NCI-H446 (cell line): ENCODE results near the gene TMEM95.

Experiments
- DNase-seq, 2 experiments: peaks; one replicate each; lab custom pipeline; 2025; lab: John Stamatoyannopoulos, UW

The TMEM95 gene

GRCh38 chr17:7355053-7355452, at the start of gene TMEM95:
Gene TMEM95, plus strand, starts transcription at chr17:7355156. Its CDS starts 49 bp downstream, at chr17:7355205.
- DNase-seq: peak in 1 of 2 experiments; percentile 44

DNA sequence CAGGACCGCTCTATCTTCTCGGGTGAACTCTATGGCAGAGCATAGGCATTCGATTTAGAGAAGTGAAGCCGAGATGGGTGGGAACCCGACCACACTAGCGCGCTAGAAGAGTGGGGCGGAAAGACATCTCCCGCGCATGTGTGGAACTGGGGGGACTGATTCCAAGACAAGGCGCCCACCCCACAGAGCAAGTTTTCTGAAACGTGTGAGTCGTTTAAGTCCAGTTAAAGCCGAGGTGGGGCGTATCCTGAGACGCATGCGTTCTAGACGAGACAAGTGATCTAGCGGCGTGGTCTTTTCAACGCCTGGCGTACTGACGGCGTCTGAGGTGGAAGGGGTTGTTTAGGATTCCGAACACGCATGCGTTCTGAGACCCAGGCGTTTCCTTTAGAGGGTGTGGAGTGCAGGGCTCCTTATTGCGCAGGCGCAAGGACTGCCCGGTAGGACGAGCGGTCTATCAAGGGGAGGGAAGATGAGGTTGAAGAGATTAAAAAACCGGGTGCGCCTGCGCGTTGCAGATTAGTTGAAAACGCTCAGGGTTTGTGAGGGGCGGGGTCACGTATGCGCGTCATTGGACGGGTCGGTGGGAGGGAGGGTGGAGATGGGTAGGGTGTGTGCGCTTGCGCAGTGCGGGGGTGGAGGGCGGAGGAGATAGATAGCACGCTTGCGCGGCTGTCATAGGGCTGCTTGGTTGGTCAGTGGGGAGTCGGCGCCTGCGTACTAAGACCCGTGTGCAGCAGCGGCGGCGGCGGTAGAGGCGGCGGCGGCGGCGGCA, 47.9 kb upstream of the TMEM95 start, which contains the start of gene EIF5A:
TSS of gene EIF5A (plus strand) at position 718 of the 775 bp plus-strand sequence. CDS start 2,008 bp downstream, outside the sequence.
- DNase-seq: peak; percentile 99 to 100

- DNase-seq: peak in 1 of 2 experiments; percentile 57
These were observed 47.0 kb upstream of the TMEM95 start for GRCh38 chr17:7307686-7308624.

- DNase-seq: peak; percentile 42 to 70
These were observed 46.1 kb upstream of the TMEM95 start for GRCh38 chr17:7308625-7309433.

DNA sequence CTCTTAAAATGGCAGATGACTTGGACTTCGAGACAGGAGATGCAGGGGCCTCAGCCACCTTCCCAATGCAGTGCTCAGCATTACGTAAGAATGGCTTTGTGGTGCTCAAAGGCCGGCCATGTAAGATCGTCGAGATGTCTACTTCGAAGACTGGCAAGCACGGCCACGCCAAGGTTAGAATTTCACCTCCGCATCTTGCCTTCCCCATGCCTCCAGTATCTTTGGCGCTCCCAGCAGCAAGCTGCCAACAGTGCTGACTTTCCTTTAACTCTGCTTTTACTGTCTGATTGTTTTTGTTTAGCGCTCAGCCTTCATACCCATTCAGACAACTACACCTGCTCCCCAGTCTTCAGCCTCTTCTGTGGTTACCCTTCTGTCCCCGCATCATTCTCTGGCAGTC, 45.3 kb upstream of the TMEM95 start:
- DNase-seq: no peak

- DNase-seq: no peak
These were observed 43.7 kb upstream of the TMEM95 start for GRCh38 chr17:7311110-7311705.

GRCh38 chr17:7312432-7313087, 42.4 kb upstream of the TMEM95 start:
- DNase-seq: no peak

DNA sequence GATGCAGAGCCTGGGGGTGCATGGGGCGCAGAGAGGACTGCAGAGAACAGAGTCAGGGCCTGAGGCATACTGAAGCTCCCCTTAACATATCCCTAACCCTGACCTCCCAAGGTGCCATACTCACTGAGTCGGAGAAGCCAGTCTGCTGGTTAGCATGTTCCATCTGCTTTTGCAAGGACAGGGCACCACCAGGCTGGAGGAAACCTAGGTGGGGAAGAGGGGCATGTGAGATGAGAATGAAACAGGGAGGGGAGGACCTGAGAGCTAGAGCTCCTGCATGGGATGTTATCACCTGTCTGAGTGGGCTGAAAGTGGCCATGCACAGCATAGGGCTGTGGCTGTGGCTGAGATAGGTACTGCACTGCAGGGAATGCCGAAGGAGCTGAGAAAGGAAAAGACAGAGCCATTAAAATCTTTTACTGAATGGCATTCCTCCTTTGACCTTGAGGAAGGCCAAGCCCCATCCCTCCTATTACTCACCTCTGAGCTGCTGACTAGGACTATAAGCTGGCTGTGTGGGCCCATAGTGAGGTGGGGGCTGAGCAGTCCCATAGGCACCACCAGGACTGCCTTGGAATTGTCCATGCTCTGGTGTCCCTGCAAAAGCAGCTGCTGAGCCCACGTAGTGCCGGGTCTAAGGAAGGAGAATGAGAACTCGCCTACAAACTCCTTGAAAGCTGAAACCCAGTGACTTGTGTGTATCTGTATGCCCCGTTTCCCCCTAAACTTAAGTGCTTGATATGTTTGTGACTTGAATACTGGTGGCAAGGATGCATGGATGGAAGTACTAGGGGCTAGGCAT, 41.7 kb upstream of the TMEM95 start:
- DNase-seq: no peak

DNA sequence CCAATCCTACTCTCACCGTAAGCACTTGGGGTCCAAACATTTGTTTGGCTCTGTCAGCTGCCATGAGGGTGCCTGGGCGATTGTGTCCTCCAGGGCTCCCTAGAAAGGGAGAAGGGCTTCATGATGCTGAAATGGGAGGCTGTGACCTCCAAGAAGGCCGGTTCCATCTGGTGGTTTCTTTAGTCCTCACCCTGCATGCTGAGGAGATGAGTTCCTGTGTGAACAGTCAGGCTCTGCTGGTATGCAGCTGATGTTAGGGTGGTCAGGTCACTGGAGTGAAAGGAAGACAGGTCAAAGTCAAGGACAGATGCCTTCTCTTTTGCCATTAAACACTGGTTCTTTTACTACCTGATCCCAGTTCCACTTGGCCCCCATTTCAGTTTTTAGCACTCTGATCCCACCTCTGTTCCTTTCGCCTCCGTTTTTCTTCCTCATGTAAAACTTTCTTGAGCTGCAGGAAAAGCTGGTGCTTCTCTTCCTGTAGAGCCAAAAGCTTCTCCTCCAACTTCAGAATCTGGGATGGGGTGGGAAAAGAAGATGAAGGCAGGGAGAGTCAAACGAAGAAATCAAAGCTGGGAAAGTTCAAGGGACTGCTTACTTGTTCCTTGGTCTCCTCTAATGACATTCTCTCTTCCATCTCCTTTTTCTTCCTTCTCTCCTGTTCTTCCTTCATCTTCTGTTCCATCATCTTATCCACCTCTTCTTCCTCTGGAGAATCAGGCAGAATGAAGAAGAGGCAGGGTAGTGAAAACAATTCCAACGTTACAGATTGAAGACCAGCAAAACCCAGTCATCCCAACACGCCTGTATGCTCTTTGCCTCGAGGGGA, 40.9 kb upstream of the TMEM95 start:
- DNase-seq: no peak

DNA sequence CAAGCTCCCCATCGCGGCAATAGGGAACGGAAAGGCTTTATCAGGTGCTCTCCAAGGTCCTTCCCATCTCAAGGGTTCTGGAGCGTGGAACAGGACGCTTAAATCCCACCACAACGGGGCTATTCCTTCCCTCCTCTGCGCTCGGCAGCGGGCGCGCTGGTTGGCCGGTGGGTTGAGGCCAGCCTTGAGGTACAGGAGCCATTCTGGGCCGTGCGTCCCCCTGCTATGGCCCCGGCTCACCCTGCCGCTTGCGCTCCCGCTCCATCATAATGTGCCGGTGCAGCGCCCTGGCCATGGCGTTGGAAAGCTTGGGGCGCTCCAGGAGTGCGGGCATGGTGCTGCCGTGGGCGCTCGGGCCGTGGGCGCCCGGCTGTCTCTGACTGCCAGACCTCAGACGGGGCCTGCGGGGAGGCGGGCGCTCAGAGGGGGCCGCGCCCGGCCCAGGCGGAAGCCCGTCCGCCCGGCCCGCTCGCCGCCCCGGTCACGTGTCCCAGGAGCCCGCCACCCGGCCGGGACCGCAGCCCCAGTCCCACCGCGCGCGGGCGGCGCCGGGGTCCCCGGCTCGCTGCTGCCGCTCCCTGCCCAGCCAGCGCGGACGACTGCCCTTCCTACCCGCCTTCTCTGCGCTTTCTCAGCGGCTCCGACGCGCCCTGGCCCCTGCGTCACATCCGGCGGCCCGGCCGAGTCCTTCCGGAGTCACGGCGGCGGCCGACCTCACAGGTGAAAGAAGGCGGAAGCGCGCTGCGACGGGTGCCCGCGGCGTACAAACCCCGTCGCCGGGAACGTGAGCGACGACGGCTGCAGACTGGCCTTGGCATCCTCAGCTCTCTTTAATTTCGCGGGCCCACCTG, 40.0 kb upstream of the TMEM95 start, which contains the start of gene GPS2:
TSS of gene GPS2 (minus strand) at position 642 of the 851 bp plus-strand sequence. CDS start at position 334, 308 bp downstream.
- peak; percentile 67 to 83 for DNase-seq

DNA sequence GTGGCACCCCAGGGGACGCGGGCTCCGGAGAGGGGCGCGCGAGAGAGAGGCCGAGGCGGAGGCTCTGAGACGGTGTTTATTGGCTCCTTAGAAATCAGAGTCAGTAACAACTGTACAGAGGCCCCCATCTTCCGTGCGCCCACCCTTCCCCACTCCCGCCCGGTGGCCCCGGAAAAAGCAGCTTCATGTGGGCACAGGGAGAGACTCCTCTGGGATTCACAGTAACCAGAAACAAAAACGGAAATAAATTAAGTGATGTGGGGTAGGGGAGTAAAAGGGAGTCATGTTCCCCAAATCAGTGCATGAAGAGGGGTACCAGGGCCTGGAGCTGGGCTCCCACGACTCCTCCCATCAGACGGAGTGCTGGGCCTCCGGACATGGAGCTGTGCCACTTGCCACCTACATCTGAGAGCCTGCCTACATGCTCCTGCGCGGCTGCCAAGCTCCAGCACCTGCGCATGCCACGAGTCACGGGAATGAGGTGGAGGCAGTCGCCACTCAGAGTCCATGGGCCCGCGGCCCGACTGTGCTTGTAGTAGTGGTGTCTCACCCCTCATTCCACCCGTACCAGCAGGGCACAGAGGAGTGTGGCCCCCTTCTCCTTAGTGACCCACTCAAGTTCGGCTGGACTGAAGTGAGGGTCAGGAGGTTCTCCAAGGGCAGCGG, 39.3 kb upstream of the TMEM95 start:
- DNase-seq: no peak

- no peak for DNase-seq
These were observed 37.7 kb upstream of the TMEM95 start for GRCh38 chr17:7317161-7317803.

- no peak for DNase-seq
These were observed 36.7 kb upstream of the TMEM95 start for GRCh38 chr17:7318121-7318860.

DNA sequence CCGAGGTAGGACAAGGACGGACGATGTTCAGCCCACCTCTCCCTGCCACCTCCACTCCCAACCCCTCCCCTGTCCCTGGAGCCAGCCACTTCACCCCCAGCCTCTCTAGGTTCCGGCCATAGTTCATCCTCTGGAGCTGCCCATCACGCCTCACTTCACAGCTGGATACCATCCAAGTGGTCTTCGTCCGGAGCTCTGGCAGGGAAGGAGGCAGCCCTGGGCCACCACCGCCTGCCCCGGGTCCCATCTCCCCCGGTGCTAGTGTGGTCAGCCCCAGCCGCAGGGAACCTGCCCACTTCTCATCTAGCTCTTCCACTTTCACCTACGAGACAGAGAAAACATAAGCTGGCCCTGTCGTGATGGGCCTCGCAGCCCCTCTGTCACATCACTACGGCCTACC, 33.5 kb upstream of the TMEM95 start:
- DNase-seq: no peak

- DNase-seq: no peak
These were observed 32.3 kb upstream of the TMEM95 start for GRCh38 chr17:7322520-7323194.
